Cerebellar nuclear complex (tissue), 1 donor: ENCODE data around the gene ADNP.
A peak's percentile ranks its signal among the peaks of the same experiment; 100 is the strongest.

ENCODE experiments used
- DNase-seq, 2 experiments: peaks; one replicate each; lab custom pipeline; 2025; lab: John Stamatoyannopoulos, UW

The ADNP gene

DNA sequence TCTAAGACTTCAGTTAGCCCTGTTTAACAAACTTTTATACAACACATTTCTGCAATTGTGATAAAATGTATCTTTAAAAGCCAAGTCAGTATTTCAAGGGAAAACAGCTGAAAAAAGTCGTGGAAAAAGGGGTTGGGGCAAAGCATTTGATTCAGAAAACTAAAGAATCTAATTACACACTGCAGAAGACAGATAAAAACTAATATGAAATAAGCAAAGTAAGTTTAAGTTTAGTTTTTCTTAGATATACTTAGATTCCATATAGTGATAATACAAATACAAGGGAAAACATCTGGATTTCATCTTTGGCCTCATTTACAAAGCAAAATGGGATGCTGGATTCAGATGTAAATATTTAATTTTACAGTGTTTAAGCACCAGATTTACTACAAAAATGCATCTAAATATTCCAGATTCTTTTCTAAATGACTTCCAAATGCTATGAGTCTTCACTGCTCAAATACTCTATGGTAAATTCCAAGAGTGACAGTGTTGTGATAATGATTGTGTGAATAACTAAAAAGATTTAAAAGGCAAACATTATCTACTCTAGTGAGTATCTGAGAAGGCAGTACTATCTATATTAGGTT, 1.5 kb upstream of the ADNP start:
- no peak for DNase-seq

DNA sequence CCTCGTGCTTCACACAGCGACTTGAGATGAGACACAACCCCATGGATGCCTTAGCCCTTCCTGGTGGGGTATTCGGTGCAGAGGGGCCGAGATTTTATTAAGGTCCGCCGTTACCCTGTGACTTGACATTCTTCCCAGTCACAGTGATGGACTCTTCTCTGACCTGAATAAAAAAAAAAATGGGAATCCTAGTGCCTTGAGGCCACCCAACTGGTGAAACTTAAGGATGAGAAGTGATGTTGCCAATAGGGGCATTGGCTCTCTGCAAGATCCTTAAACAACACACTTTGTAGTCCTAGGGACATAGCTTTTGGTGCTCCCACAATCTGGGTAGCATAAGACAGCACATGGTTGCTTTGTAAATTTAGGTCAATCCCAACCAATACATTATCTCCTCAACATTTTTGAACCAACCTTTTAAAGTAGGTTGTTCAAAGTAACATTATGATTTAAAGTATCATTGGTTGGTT, 814 bp upstream of the ADNP start:
- no peak for DNase-seq

DNA sequence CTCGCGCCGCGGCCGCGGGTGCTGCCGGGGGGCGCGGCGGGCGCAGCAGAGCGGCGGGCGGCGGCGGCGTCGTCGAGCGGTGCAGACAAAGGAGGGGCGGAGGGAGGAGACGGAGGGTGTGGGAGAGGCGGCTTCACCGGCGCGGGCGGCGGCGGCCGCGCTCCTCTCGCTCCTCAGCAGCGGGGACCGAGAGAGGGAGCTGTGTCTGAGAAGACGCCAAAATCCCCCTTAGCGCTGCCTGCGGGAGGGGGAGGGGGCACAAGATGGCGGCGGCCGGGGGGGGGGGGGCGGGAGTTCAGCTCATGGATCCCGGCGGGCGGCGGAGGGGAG, 296 bp downstream of the ADNP start:
- no peak for DNase-seq

DNA sequence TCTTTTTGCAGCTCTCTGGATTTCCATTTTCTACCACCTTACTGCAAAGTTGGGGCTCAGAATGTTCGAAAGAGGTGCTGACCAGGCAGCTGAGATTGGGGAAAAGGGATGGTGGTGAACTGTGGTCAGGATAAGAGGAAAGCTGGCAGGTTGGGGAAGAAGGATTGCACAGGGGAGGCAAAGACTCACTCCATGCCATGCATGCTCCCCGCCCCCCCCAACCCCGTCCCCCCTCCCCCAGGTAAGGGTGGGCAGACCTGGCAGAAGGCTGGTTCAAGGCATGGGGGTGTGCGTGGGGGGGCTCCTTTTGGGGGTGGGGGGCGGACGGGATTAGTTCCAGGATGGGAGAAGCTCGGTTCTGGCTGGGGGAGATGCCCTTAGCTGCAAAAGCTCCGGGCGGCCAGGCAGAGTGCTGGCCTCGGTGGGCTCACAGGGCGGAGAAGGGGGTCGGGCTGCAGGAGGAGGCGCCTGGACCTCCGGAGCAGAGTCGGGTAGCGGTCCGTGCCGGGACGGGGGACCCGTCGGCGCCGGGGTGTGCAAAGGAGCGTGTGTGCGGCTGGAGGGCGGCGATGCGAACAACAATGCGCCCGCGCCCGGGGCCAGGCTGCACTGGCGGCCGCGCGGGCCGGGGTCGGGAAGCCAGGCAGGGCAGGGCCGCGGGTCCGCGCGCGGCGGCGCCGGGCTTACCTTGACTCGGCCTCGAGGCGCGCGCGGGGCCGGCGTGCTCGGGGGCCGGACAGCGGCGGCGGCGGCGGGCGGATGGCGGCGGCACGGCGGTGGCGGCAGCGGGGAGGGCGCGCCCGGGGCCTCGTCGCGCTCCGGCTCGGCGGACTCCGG, 880 bp downstream of the ADNP start:
- no peak for DNase-seq

DNA sequence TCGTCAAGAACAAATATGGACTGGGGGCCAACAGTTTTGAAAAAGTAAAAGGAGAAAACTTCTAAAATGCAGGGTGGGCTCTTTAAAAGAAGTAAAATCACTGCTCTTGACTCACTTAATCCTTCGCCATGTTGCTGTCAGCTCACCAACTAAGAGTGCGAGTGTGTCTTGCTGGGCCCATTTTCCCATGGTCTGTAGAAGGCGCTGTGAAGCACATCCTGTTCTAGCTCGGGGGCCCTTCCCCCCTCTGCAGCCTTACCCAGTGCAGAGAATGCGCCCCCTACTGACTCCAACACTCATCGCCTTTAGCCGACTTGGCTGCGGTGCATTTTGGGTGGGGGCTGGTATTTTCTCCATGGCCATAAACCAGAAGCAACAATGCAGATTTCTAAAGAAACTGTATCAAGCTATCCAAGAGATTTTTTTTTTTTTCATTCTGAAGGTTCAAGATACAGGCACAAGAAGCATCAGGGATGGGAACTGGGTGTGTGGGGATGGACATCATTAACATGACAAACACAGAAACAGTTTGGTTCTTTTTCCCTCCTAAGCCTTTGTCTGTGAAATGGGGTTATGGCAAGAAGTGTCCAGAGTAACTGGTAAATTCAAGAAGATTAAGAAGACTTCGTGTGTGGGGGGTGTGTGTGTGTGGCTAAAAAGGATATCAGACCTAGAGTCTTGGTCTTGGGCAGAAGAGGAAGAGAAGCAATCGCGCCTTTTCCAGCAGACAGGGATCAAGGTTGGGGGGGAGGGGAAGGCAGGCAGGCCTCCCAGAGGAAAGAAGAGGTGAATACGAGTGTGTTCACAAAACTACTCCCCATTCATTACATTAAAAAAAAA, 1.7 kb downstream of the ADNP start:
- peak; percentile 3 to 19 for DNase-seq

DNA sequence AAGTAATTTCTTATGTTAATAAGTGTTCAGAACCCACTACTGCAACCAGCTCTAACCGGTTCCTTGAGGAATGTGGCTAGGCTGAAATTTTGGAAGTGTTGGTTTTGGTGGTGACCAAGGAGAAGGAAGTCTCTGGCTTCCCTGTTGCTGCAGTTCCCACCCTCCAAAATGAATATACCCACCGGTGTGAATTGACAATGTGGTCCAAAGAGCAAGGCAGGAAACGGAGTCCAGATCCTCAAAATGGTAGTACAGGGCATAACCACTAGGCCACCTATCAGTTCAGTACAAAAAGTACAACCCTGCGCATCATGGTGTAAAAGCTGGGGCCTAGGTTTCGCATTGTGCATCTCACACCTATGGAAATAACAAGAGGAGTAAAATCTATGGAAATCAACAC, 2.8 kb downstream of the ADNP start:
- no peak for DNase-seq

DNA sequence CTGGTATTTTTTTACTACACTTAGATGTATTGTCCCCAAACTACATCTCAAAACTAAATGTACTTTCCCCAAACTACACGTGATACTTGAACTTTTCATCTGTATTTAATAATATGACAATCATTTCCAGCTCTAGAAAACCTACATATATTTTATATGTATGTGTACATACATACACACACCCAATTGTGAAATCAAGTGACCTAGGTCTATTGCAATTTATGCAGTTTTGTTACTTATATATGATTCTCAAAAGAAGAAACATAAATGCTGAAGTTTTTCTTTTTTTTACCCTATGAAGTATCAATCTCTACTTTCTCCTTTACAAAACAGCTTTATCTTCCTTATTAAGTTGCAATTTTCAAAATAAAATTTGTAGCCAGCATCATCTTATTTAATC, 4.7 kb downstream of the ADNP start:
- no peak for DNase-seq

DNA sequence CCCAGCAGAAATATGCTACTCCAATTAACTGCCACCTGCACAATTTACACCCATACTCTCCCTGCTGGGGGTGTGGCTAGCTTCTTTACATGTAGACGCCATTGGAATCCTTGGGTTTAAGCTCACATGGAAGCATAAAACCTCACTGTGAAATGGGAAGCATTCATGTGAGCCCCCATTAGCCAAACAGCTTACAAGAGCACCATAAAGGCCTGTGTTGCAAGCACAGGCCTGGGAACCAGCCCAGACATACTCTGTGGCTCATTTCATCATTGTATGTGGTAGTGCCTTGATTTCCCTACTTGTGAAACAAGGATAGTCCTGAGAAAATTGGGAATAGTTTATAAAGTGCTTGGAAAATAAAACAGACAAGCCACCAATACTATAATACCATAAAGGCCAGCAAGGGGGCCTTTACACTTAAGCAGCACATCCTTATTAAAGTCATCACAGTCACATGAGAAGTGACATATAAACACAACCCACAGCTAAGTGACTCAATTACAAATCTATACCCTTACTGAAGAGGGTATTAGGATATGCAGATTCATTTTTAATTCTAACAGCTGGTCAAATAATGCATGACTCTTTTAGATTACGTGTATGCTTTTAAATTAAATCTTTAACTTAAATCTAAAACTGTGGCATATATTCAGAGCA, 6.8 kb downstream of the ADNP start:
- DNase-seq, result no peak

DNA sequence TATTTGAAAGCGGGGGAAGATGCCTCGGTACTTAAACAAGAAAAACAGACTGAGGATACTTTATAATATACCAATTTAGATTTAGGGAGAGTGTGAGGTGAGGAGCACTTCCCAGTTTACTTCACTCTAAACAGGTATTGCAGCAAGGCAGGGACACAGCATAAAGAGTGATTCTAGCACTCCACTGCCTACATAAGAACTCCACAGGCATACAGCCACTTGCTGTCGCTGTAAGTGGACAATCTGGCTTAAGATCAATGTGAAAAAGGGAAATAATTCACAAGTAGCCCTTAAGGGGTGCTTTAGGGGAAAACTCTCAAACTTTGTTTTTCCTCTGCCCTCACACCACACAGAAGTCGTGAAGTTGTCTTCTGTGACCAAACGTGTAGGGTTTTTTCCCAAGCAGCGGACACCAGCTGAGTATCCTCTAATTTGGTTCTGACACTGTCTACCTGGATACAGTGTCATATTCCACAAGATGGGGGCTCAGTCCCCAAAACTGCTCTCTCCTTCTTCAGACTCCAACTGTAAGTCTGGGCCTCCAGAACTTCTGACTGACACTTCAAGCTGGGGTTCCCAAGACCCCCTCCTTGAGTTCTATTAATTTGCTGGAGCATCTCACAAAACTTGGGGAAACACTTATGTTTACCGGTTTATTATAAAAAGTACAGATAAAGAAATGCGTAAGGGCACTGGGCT, 9.3 kb downstream of the ADNP start:
- no peak for DNase-seq

DNA sequence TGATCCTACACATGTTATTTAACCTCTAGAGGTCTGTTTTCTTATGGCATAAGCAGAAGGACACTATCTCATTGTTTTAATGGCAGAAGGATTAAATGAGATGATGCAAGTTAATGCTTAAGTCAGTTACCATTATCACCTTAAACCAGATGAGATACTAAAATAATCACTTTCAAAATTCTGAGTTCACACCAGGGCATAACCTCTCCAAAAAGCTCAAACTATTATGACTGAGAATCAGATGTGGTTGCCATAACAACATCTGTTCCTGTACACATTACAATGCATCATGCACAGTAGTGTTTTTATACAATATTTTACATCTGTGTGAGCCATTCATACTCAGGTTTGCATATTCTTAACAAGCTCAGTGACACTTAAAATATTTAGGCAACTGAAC, 10.2 kb downstream of the ADNP start:
- DNase-seq, result no peak

DNA sequence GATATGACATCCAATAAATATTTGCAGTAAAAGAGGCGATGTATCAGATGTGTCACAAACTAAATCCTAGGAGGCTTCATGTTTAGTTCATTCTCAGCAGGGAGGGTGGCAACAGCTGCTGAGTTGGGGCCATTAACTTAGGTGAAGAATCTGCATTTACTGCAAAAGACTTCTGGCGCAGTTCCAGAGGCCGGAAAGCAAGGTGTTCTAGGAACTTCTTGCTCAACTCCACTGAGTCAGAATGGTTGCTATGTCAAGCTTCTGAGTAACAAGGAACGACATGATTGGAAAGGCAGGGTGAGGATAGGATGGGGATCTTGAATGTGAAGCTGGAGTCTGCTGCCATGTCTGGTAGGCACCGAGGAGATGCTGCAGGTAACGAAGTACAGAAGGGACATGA, 11.7 kb downstream of the ADNP start:
- DNase-seq, result no peak

DNA sequence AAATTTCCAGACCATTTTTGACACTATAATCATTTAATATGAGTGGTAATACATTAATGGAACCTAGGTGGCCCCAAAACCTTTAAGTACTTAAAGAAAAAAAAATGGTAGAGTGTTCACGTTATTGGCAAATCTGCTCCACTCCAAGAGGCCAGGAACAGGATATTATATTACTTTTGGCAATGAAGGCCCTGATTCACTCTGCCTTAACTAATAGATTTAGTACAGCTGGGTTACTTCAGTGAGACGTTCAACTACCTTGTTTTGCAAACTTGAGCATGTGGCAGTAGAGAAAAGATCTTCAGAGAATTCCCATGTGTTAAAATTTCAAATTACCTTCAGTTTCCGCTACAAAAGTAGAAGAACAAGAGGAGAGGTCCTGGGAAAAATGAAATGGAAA, 12.8 kb downstream of the ADNP start:
- no peak for DNase-seq

DNA sequence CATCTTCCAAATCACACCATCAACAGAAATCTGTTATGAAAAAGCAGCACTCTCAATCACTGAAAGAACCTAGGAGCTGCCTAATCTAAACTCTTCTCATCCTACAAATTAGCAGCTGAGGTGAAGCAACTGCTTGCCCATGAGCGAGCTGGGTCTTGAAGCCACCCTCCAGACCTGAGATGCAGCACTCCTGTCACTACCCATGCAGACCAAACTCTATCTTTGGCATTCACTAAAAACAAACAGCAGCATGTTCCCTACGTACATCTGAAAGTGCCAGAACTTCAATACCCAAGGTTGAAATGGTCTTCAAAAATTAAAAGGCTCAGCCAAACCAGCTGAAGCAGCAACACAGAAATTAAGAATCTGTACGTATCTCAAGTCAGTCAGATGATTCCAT, 14.3 kb downstream of the ADNP start:
- no peak for DNase-seq

DNA sequence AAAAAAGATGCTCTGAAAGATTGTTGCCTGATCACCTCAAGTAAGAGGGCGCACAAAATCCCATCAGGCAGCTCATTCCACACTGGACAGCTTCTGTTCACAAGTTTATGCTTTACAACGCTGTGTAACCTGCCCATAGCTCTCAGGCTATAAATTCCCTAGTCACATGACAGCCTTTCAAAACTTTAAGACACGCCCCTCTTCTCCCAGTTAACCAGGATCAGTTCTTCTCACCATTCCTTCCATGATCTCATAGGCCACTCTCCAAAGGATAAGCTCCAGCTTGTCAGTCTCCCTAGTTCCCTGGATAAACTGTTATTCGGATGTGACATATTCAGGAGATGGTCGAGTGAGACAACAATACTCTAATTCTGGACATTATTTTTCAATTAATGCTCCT, 15.0 kb downstream of the ADNP start:
- no peak for DNase-seq

DNA sequence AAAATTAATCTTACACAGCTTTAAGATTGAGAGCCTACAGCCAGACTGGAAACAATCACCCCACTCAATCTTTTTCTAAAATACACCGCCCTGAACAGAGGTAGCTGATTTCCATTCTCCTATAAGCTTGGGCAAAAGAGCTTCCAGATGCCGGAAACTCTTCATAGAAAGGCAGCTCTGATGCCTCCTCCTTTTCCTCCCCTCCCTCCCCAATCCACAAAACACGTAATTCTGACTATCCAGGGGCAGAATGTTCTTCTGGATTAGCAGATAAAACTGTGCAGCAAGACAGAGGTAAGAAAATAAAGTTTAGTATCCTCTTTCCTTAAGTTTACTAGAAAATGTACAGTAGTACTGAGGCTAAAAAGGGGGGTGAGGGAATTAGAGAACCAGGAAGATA, 15.8 kb downstream of the ADNP start:
- no peak for DNase-seq

DNA sequence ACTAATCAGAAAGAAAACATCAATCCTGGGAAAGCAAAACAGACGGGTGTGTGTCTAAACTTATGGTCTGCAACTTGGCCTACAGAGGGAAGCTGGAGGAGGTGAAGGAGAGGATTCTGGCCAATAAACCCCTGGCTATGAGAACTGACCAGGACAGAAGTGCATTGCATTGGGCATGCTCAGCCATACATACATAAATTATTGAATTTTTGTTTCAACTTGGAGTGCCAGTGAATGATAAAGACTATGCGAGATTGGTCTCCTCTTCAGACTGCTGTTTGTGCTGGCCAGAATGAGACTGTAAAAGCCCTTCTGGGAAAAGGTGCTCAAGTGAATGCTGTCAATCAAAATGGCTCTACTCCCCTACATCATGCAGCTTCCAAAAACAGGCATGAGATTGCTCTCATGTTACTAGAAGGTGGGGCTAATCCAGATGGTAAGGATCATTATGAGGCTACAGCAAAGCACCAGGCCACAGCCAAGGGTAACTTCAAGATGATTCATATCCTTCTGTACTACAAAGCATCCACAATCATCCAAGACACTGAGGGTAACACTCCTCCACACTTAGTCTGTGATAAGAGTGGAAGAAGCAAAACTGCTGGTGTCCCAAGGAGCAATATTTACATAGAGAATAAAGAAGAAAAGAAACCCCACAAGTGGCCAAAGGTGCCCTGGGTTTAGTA, 17.4 kb downstream of the ADNP start:
- DNase-seq, result no peak

DNA sequence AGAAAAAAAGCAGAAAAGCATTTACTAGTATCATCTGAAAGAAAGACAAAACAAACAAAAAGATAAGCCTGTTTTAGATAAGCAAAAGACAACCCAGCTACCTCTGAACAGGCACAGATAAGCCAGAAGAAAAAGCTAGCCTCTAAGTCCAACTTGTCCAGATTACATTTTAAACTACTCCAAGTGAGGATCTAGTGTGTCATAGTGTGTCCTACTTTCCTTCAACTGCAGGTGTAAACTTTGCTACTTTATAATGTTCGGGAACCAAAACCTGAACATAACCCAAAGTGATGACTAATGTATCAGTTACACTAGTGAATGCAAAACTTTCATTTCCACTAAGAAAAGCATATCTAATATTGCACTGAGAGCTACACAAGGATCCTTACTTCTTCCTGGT, 19.5 kb downstream of the ADNP start:
- no peak for DNase-seq

DNA sequence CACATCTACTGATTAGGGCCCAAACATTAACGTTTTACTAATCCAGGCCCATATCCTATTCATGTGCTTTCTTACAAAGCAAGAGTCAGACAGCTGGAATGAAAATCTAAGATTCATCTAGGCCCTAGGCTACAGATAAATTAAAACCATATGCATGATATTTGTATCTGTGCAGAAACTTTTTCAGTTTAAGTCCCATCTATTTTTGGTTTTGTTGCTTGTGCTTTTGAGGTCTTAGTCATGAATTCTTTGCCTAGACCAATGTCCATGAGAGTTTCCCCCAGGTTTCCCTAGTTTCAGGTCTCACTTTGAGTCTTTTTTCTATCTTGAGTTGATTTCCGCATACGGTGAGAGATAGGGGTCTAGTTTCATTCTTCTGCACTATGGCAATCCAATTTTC, 20.2 kb downstream of the ADNP start:
- DNase-seq, result no peak

DNA sequence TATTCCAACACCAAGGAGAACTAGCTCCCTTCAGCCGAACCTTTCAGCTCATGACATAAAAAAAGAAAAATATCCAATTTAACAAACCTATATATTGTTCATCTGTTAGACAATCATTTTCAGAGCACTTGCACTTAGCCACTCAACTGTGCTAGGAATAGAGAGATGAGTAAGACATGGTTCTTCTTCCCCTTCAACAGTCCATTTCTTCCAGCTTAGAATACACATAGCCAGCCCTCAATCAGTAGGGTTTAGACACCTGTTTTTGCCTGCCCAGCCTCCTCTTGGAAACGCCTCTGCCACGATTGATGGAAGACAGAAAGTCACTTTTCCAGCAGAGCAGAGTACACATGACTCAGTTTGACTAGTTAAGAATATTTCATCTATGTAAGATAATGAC, 21.8 kb downstream of the ADNP start:
- DNase-seq, result no peak

DNA sequence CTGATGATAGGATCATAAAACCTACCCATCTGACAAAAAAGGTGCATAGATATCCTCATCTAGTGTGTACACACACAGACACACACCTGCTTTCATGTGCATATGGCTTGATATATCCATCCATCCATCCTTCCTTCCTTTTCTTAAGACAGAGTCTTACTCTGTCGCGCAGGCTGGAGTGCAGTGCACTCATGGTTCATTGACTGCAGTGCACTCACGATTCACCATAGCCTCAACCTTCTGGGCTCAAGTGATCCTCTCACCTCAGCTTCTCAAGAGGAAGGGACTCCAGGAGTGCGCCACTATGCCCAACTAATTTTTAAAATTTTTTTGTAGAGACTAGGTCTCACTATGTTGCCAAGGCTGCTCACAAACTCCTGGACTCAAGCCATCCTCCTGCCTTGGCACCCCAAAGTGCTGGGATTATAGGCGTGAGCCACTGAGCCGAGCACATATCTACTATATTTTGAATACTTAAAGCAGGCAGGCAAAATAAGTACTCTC, 27.1 kb downstream of the ADNP start:
- DNase-seq, result no peak
